Mesenchymal stem cell (in vitro differentiated cells and primary cell): ENCODE results near the gene EARS2.

Source experiments
- DNase-seq: peaks from one replicate; pipeline ENCODE4 v3.0.0-alpha.2; 2013
- H2AFZ ChIP-seq: one replicate; pipeline ENCODE4 v1.6.1; 2013; ENCODE audit warnings: low read depth, mild to moderate bottlenecking, control low read depth, inconsistent platforms, low read length, moderate library complexity
- H2AK5ac ChIP-seq: 2 replicates; pipeline ENCODE4 v1.6.1; 2013; ENCODE audit warnings: low read length, moderate library complexity, mild to moderate bottlenecking, inconsistent platforms; ENCODE audit not compliant: severe bottlenecking
- H2BK120ac ChIP-seq: one replicate; pipeline ENCODE4 v1.6.1; 2013; ENCODE audit warnings: low read depth, mild to moderate bottlenecking, inconsistent platforms, low read length, moderate library complexity
- H2BK12ac ChIP-seq, 2 experiments: one replicate each; pipeline ENCODE4 v1.6.1; 2013; ENCODE audit warnings: inconsistent platforms in 2 of 2, low read length in 2 of 2, mild to moderate bottlenecking in 2 of 2, moderate library complexity in 2 of 2, control low read depth in 1 of 2
- H2BK15ac ChIP-seq: one replicate; pipeline ENCODE4 v1.6.1; 2013; ENCODE audit warnings: mild to moderate bottlenecking, low read depth, inconsistent platforms; ENCODE audit not compliant: poor library complexity, severe bottlenecking
- H2BK5ac ChIP-seq: 2 replicates; pipeline ENCODE4 v1.6.1; 2013; ENCODE audit warnings: low read depth, mild to moderate bottlenecking, low read length, control low read depth, inconsistent platforms; ENCODE audit not compliant: poor library complexity, severe bottlenecking
- H3K14ac ChIP-seq, 2 experiments: one replicate each; pipeline ENCODE4 v1.6.1; 2013; ENCODE audit warnings: inconsistent platforms in 2 of 2, low read length in 2 of 2, control low read depth in 1 of 2, mild to moderate bottlenecking in 1 of 2, moderate library complexity in 1 of 2
- H3K18ac ChIP-seq, 2 experiments: one replicate each; pipeline ENCODE4 v1.6.1; 2013; ENCODE audit warnings: inconsistent platforms in 2 of 2, low read length in 2 of 2, control low read depth in 1 of 2, low read depth in 1 of 2, mild to moderate bottlenecking in 1 of 2
- H3K23ac ChIP-seq, 2 experiments: one replicate each; pipeline ENCODE4 v1.6.1; 2013; ENCODE audit warnings: inconsistent platforms in 2 of 2, low read length in 2 of 2, mild to moderate bottlenecking in 2 of 2, moderate library complexity in 2 of 2, control low read depth in 1 of 2
- H3K27ac ChIP-seq: 2 replicates; pipeline ENCODE4 v1.5.1; 2013; ENCODE audit warnings: mild to moderate bottlenecking, moderate library complexity, low read length, control low read depth, inconsistent platforms; ENCODE audit not compliant: poor library complexity, severe bottlenecking
- H3K27me3 ChIP-seq, 2 experiments: 2 replicates each; pipeline versions ENCODE4 v1.6.1 to v1.7.0; 2013; ENCODE audit warnings: low read length in 2 of 2, mild to moderate bottlenecking in 2 of 2, moderate library complexity in 2 of 2, control low read depth in 1 of 2, inconsistent platforms in 1 of 2; ENCODE audit not compliant: control insufficient read depth in 1 of 2, insufficient read depth in 1 of 2
- H3K36me3 ChIP-seq, 2 experiments: 2 replicates each; pipeline versions ENCODE4 v1.6.1 to v1.7.0; 2013; ENCODE audit warnings: low read length in 2 of 2, control low read depth in 1 of 2, inconsistent platforms in 1 of 2, low read depth in 1 of 2, mild to moderate bottlenecking in 1 of 2; ENCODE audit not compliant: insufficient read depth in 2 of 2, control insufficient read depth in 1 of 2
- H3K4ac ChIP-seq, 2 experiments: one replicate each; pipeline ENCODE4 v1.6.1; 2013; ENCODE audit warnings: inconsistent platforms in 2 of 2, low read length in 2 of 2, mild to moderate bottlenecking in 2 of 2, moderate library complexity in 2 of 2, control low read depth in 1 of 2, low read depth in 1 of 2
- H3K4me1 ChIP-seq: 2 replicates; pipeline ENCODE4 v1.6.1; 2013; ENCODE audit warnings: low read depth, low read length, control low read depth; ENCODE audit not compliant: control insufficient read depth, insufficient read depth
- H3K4me2 ChIP-seq: 2 replicates; pipeline ENCODE4 v1.6.1; 2013; ENCODE audit warnings: low read length, mild to moderate bottlenecking, inconsistent platforms; ENCODE audit not compliant: poor library complexity, severe bottlenecking
- H3K4me3 ChIP-seq, 2 experiments: 2 replicates each; pipeline versions ENCODE4 v1.5.1 to v1.7.0; 2013; ENCODE audit warnings: low read length in 2 of 2, mild to moderate bottlenecking in 2 of 2, control low read depth in 1 of 2, low read depth in 1 of 2; ENCODE audit not compliant: insufficient read depth in 1 of 2
- H3K79me1 ChIP-seq: replicated peaks from 2 replicates; pipeline ENCODE4 v1.6.1; 2013; ENCODE audit warnings: mild to moderate bottlenecking, control low read depth, low read length, inconsistent platforms; ENCODE audit not compliant: poor library complexity, severe bottlenecking
- H3K9ac ChIP-seq: 2 replicates; pipeline ENCODE4 v1.7.0; 2013; ENCODE audit warnings: mild to moderate bottlenecking, low read length, moderate library complexity
- H3K9me3 ChIP-seq: 2 replicates; pipeline ENCODE4 v1.7.0; 2013; ENCODE audit warnings: mild to moderate bottlenecking, low read length; ENCODE audit not compliant: control insufficient read depth
- H4K8ac ChIP-seq: one replicate; pipeline ENCODE4 v1.6.1; 2013; ENCODE audit warnings: inconsistent platforms, mild to moderate bottlenecking, low read length, moderate library complexity
- H4K91ac ChIP-seq: one replicate; pipeline ENCODE4 v1.6.1; 2013; ENCODE audit warnings: mild to moderate bottlenecking, low read length, inconsistent platforms
- WGBS: methylation state at CpG from one replicate; pipeline ENCODE4 v1.1.7; 2013; ENCODE audit warnings: mixed read lengths; 5-methylcytosine and 5-hydroxymethylcytosine counted together

Gene EARS2

GRCh38 chr16:23539984-23540816 lies 16.9 kb downstream of the EARS2 start:
- no peak overlapping the region for H3K9ac ChIP-seq
- H4K8ac ChIP-seq: no peak overlapping the region
- no peak overlapping the region for H3K4me3 ChIP-seq
- no peak overlapping the region for H3K23ac ChIP-seq
- H3K36me3 ChIP-seq: peaks cover 39 to 47% of the 10 kb centered on the region in 2 experiments
- H3K9me3 ChIP-seq: no peaks in the 10 kb centered on the region
- no peak overlapping the region for H3K4me2 ChIP-seq
- H3K4ac ChIP-seq: no peak overlapping the region
- H3K14ac ChIP-seq: no peak overlapping the region
- peaks cover 16% of the 10 kb centered on the region for H3K79me1 ChIP-seq
- no peak overlapping the region for H2BK120ac ChIP-seq
- WGBS: 87% methylated on average over 9 of the region's 11 CpGs
- H3K27ac ChIP-seq: no peak overlapping the region
- no peak overlapping the region for H2AK5ac ChIP-seq
- peaks cover 8% of the 10 kb centered on the region for H3K4me1 ChIP-seq
- H2BK5ac ChIP-seq: no peak overlapping the region
- H3K27me3 ChIP-seq: no peaks in the 10 kb centered on the region
- H4K91ac ChIP-seq: no peak overlapping the region
- DNase-seq: no peak
- H2BK12ac ChIP-seq: peak overlapping the region in 1 of 2 experiments; percentile 1
- no peak overlapping the region for H2AFZ ChIP-seq
- H3K18ac ChIP-seq: no peak overlapping the region
- no peak overlapping the region for H2BK15ac ChIP-seq

GRCh38 chr16:23538919-23539278 lies 18.3 kb downstream of the EARS2 start:
- no peak overlapping the region for H2AK5ac ChIP-seq
- no peaks in the 10 kb centered on the region for H3K27me3 ChIP-seq
- no peak overlapping the region for H3K4ac ChIP-seq
- H3K23ac ChIP-seq: no peak overlapping the region
- peak overlapping the region; percentile 43 for H3K9ac ChIP-seq
- H3K9me3 ChIP-seq: no peaks in the 10 kb centered on the region
- peaks cover 13% of the 10 kb centered on the region for H3K79me1 ChIP-seq
- H3K36me3 ChIP-seq: peaks cover 37 to 50% of the 10 kb centered on the region in 2 experiments
- DNase-seq: no peak
- no peak overlapping the region for H3K4me2 ChIP-seq
- WGBS: 80% methylated on average over 1 of the region's 1 CpG
- peaks cover 13% of the 10 kb centered on the region for H3K4me1 ChIP-seq
- H2BK15ac ChIP-seq: no peak overlapping the region
- no peak overlapping the region for H2BK120ac ChIP-seq
- no peak overlapping the region for H2BK5ac ChIP-seq
- H3K18ac ChIP-seq: no peak overlapping the region
- no peak overlapping the region for H3K4me3 ChIP-seq
- H4K91ac ChIP-seq: no peak overlapping the region
- no peak overlapping the region for H2BK12ac ChIP-seq
- H3K14ac ChIP-seq: no peak overlapping the region
- no peak overlapping the region for H4K8ac ChIP-seq
- no peak overlapping the region for H2AFZ ChIP-seq
- H3K27ac ChIP-seq: peak overlapping the region; percentile 50

- Histone ChIP-seq H3K23ac (no peak overlapping the region), H4K91ac (no peak overlapping the region), H2AK5ac (no peak overlapping the region), H3K14ac (no peak overlapping the region), H3K4me2 (no peak overlapping the region), H2BK5ac (no peak overlapping the region), H3K18ac (no peak overlapping the region), H2BK15ac (no peak overlapping the region), H3K27ac (no peak overlapping the region), H3K4me3 (no peak overlapping the region), H2AFZ (no peak overlapping the region), H3K36me3 (peaks cover 40 to 54% of the 10 kb centered on the region in 2 experiments), H2BK12ac (no peak overlapping the region), H3K9me3 (no peaks in the 10 kb centered on the region), H3K27me3 (no peaks in the 10 kb centered on the region), H3K4ac (no peak overlapping the region), H3K79me1 (peaks cover 15% of the 10 kb centered on the region), H3K4me1 (peaks cover 13% of the 10 kb centered on the region), H3K9ac (no peak overlapping the region), H2BK120ac (no peak overlapping the region), H4K8ac (no peak overlapping the region)
- DNase-seq: no peak
- 94% methylated on average over 1 of the region's 3 CpGs for WGBS
Observed at GRCh38 chr16:23537390-23537789, 19.8 kb downstream of the EARS2 start.

DNA sequence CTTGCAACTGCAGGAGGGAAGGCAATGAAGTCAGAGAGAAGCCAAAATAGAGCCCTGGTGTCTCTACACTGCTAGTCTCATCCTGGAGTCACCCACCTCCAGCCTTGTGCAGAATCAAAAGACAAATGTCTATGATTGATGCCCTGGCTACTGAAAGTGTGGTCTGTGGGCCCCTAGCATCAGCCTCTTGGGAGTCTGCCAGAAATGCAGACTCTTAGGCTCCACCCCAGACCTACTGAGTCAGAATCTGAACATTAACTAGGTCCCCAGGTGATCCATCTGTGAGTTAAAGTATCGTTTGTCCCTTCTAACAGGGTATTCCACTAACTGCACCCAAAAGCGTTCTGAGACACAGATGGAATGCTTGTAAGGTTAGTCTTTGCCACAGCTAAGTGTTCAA lies 21.2 kb downstream of the EARS2 start:
- H2BK12ac ChIP-seq: no peak overlapping the region
- H3K4me1 ChIP-seq: peaks cover 13% of the 10 kb centered on the region
- no peak overlapping the region for H3K14ac ChIP-seq
- no peak overlapping the region for H3K4ac ChIP-seq
- H2BK5ac ChIP-seq: no peak overlapping the region
- no peak overlapping the region for H3K4me2 ChIP-seq
- H3K27ac ChIP-seq: peak overlapping the region; percentile 50
- H3K4me3 ChIP-seq: no peak overlapping the region
- H4K91ac ChIP-seq: no peak overlapping the region
- no peak overlapping the region for H3K23ac ChIP-seq
- no peak for DNase-seq
- peaks cover 18% of the 10 kb centered on the region for H3K79me1 ChIP-seq
- H2BK120ac ChIP-seq: no peak overlapping the region
- H2AFZ ChIP-seq: no peak overlapping the region
- no peak overlapping the region for H4K8ac ChIP-seq
- no peak overlapping the region for H3K9ac ChIP-seq
- no peak overlapping the region for H2BK15ac ChIP-seq
- no peak overlapping the region for H2AK5ac ChIP-seq
- peaks cover 42 to 59% of the 10 kb centered on the region in 2 experiments for H3K36me3 ChIP-seq
- H3K9me3 ChIP-seq: no peaks in the 10 kb centered on the region
- H3K18ac ChIP-seq: no peak overlapping the region
- WGBS: 100% methylated on average over 2 of the region's 2 CpGs
- H3K27me3 ChIP-seq: no peaks in the 10 kb centered on the region
